ENCODE measurements around the gene PSMC3. TPM values are rescaled to one million over a fixed set of nuclear protein-coding genes. Genes with fewer than 3 reads are reported as not detected.

PSMC3 gene
- total and polyA plus RNA-seq, 2 of the 13 experiments (the other 11 are each of a cell fraction or from before 2014, with no cell fraction given) = 75.8 to 214 TPM

DNA sequence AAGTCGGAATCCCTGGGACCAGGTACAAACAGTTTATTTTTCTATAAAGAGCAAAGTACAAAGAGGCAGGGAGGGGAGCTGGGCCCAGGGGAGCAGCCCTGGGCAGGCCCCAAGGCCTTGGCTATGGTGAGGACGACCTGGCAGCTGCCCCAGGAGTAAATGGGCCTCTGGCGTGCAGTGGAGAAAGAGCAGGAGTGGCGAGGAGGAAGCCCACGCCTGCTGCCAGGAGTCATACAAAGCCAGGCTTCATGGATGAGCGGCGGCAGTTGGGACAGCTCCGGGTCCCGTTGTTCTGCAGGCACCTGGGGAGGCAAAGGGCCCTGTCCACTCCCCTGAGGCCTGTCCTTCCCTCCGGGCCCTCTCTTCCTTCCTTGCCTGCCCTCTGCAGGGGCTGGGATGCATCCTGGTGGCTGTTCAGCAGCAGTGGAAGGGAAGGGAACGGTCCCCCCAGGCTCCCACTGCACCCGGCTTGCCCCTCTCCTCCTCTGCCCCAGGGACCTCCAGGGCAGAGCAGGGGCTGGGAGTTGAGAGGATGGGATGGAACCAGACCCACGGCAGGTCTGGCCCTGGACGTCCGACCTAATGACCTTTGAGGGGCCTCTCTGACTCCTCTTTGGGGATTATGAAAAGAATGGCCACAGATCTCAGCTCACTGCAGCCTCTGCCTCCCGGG, 11.6 kb upstream of the PSMC3 start (continued):
- TF ChIP-seq, protein P1, sequence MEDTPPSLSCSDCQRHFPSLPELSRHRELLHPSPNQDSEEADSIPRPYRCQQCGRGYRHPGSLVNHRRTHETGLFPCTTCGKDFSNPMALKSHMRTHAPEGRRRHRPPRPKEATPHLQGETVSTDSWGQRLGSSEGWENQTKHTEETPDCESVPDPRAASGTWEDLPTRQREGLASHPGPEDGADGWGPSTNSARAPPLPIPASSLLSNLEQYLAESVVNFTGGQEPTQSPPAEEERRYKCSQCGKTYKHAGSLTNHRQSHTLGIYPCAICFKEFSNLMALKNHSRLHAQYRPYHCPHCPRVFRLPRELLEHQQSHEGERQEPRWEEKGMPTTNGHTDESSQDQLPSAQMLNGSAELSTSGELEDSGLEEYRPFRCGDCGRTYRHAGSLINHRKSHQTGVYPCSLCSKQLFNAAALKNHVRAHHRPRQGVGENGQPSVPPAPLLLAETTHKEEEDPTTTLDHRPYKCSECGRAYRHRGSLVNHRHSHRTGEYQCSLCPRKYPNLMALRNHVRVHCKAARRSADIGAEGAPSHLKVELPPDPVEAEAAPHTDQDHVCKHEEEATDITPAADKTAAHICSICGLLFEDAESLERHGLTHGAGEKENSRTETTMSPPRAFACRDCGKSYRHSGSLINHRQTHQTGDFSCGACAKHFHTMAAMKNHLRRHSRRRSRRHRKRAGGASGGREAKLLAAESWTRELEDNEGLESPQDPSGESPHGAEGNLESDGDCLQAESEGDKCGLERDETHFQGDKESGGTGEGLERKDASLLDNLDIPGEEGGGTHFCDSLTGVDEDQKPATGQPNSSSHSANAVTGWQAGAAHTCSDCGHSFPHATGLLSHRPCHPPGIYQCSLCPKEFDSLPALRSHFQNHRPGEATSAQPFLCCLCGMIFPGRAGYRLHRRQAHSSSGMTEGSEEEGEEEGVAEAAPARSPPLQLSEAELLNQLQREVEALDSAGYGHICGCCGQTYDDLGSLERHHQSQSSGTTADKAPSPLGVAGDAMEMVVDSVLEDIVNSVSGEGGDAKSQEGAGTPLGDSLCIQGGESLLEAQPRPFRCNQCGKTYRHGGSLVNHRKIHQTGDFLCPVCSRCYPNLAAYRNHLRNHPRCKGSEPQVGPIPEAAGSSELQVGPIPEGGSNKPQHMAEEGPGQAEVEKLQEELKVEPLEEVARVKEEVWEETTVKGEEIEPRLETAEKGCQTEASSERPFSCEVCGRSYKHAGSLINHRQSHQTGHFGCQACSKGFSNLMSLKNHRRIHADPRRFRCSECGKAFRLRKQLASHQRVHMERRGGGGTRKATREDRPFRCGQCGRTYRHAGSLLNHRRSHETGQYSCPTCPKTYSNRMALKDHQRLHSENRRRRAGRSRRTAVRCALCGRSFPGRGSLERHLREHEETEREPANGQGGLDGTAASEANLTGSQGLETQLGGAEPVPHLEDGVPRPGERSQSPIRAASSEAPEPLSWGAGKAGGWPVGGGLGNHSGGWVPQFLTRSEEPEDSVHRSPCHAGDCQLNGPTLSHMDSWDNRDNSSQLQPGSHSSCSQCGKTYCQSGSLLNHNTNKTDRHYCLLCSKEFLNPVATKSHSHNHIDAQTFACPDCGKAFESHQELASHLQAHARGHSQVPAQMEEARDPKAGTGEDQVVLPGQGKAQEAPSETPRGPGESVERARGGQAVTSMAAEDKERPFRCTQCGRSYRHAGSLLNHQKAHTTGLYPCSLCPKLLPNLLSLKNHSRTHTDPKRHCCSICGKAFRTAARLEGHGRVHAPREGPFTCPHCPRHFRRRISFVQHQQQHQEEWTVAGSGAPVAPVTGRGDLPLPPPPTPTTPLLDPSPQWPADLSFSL (CRISPR knock-in tag; IDR thresholded peaks at IDR 0.05) = no peak
- no peak for TF ChIP-seq ZNF138 (CRISPR knock-in tag; IDR thresholded peaks at IDR 0.05; ENCODE audit: low read depth)
- TF ChIP-seq, protein P2, sequence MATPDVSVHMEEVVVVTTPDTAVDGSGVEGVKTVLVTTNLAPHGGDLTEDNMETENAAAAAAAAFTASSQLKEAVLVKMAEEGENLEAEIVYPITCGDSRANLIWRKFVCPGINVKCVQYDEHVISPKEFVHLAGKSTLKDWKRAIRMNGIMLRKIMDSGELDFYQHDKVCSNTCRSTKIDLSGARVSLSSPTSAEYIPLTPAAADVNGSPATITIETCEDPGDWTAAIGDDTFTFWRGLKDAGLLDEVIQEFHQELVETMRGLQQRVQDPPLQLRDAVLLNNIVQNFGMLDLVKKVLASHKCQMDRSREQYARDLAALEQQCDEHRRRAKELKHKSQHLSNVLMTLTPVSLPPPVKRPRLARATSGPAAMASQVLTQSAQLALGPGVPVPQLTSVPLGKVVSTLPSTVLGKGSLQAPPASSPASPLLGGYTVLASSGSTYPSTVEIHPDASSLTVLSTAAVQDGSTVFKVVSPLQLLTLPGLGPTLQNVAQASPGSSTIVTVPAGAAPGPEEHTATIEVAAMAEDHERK (CRISPR knock-in tag; IDR thresholded peaks at IDR 0.05; ENCODE audit: low read depth) = no peak
- no peak; the same call in 1 of the 2 replicates for TF ChIP-seq ELF1 (CRISPR knock-in tag; IDR thresholded peaks at IDR 0.05)
- peak; percentile 22; the same call in 1 of the 2 replicates for TF ChIP-seq NCOR1 (IDR thresholded peaks at IDR 0.05; ENCODE audit: borderline replicate concordance, low read length)
- no peak for TF ChIP-seq CCAR2 (optimal IDR thresholded peaks at IDR 0.05; ENCODE audit: low read depth, low read length)
- TF ChIP-seq ZMAT3 (CRISPR knock-in tag; conservative IDR thresholded peaks at IDR 0.05) = no peak
- TF ChIP-seq ZNF879 (CRISPR knock-in tag; IDR thresholded peaks at IDR 0.05) = no peak
- no peak for TF ChIP-seq ZNF468 (CRISPR knock-in tag; IDR thresholded peaks at IDR 0.05)
- TF ChIP-seq ZNF225 (CRISPR knock-in tag; IDR thresholded peaks at IDR 0.05) = no peak
- TF ChIP-seq ZNF670 (CRISPR knock-in tag; IDR thresholded peaks at IDR 0.05; ENCODE audit: borderline replicate concordance) = 0 out of 2 replicates have a peak, but pooled peaks have one; percentile 45
- no peak for TF ChIP-seq HHEX (CRISPR knock-in tag; IDR thresholded peaks at IDR 0.05)
- no peak for TF ChIP-seq ZNF451 (CRISPR knock-in tag; IDR thresholded peaks at IDR 0.05)
- no peak for TF ChIP-seq NR0B2 (CRISPR knock-in tag; IDR thresholded peaks at IDR 0.05)
- no peak for TF ChIP-seq ZNF619 (CRISPR knock-in tag; IDR thresholded peaks at IDR 0.05)
- TF ChIP-seq, protein P3, sequence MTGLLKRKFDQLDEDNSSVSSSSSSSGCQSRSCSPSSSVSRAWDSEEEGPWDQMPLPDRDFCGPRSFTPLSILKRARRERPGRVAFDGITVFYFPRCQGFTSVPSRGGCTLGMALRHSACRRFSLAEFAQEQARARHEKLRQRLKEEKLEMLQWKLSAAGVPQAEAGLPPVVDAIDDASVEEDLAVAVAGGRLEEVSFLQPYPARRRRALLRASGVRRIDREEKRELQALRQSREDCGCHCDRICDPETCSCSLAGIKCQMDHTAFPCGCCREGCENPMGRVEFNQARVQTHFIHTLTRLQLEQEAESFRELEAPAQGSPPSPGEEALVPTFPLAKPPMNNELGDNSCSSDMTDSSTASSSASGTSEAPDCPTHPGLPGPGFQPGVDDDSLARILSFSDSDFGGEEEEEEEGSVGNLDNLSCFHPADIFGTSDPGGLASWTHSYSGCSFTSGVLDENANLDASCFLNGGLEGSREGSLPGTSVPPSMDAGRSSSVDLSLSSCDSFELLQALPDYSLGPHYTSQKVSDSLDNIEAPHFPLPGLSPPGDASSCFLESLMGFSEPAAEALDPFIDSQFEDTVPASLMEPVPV (CRISPR knock-in tag; IDR thresholded peaks at IDR 0.05) = 0 out of 2 replicates have a peak, but pooled peaks have one; percentile 50
- TF ChIP-seq ZNF598 (CRISPR knock-in tag; IDR thresholded peaks at IDR 0.05; ENCODE audit: borderline replicate concordance) = peak; percentile 52; the same call in 1 of the 2 replicates
- no peak for TF ChIP-seq XBP1 (CRISPR knock-in tag; IDR thresholded peaks at IDR 0.05)
- no peak for TF ChIP-seq FLYWCH1 (CRISPR knock-in tag; IDR thresholded peaks at IDR 0.05)
- TF ChIP-seq CAMTA2 (CRISPR knock-in tag; IDR thresholded peaks at IDR 0.05; ENCODE audit: borderline replicate concordance) = no peak
- no peak for TF ChIP-seq ZNF24 (IDR thresholded peaks at IDR 0.05)
